H1 (cell line): ENCODE data around the gene ZSCAN21. TPM values are rescaled to one million over a fixed set of nuclear protein-coding genes. Genes with fewer than 3 reads are reported as not detected.

Source experiments
- CTCF ChIA-PET: fragments of 300-600 bp; sonication (Branson Sonifier 250); formaldehyde crosslinking; loops from one replicate; lab custom pipeline; 2021; ENCODE audit not compliant: partially characterized antibody; lab: Charles Lee
- POLR2A ChIA-PET: fragments of 300-600 bp; sonication (Branson Sonifier 250); formaldehyde crosslinking; loops from one replicate; lab custom pipeline; 2021; ENCODE audit warnings: inconsistent platforms; ENCODE audit not compliant: partially characterized antibody; lab: Charles Lee
- DNase-seq, 2 experiments: peaks; one replicate each; pipeline versions ENCODE4 v3.0.0 to v3.0.0-alpha.2; 2010 to 2022; ENCODE audit warnings: low spot score in 2 of 2, low read depth in 1 of 2, mixed read lengths in 1 of 2
- FAIRE-seq: peaks from 2 replicates; lab custom pipeline; 2011; peaks lifted over from hg19 to GRCh38; lab: Jason Lieb, UNC
- H2AFZ ChIP-seq: 2 replicates; pipeline ENCODE4 v1.8.1; 2012; ENCODE audit warnings: low read length, inconsistent platforms
- H2AK5ac ChIP-seq: 2 replicates; pipeline ENCODE4 v1.6.1; 2013; ENCODE audit warnings: low read depth, low read length
- H2BK120ac ChIP-seq: replicated peaks from 2 replicates; pipeline ENCODE3; 2013; ENCODE audit warnings: low read depth, low read length, inconsistent platforms
- H2BK12ac ChIP-seq: 2 replicates; pipeline ENCODE4 v1.6.1; 2013; ENCODE audit warnings: low read depth, low read length
- H2BK15ac ChIP-seq: 2 replicates; pipeline ENCODE4 v1.6.1; 2013; ENCODE audit warnings: low read length
- H2BK20ac ChIP-seq: 2 replicates; pipeline ENCODE4 v1.6.1; 2013; ENCODE audit warnings: low read length
- H2BK5ac ChIP-seq: 2 replicates; pipeline ENCODE4 v1.6.1; 2013; ENCODE audit warnings: low read depth, low read length
- H3K14ac ChIP-seq: 2 replicates; pipeline ENCODE4 v1.6.1; 2013; ENCODE audit warnings: inconsistent platforms; ENCODE audit not compliant: insufficient read length
- H3K18ac ChIP-seq: 2 replicates; pipeline ENCODE4 v1.6.1; 2013; ENCODE audit warnings: low read length; ENCODE audit errors: extremely low read depth
- H3K23ac ChIP-seq: 2 replicates; pipeline ENCODE4 v1.6.1; 2013; ENCODE audit warnings: inconsistent platforms; ENCODE audit not compliant: insufficient read length
- H3K23me2 ChIP-seq: 2 replicates; pipeline ENCODE4 v1.6.1; 2013; ENCODE audit warnings: low read depth, low read length
- H3K27ac ChIP-seq: 2 replicates; pipeline ENCODE4 v1.6.1; 2011; ENCODE audit warnings: low read depth, low read length, inconsistent platforms
- H3K27me3 ChIP-seq, 4 experiments: replicated peaks in 1 of 4; 1 replicate in 1 of 4; 2 replicates in 3 of 4; pipeline versions ENCODE4 v1.6.1 to v1.8.1; 2011 to 2013; ENCODE audit warnings: low read length in 3 of 4, mild to moderate bottlenecking in 3 of 4, inconsistent platforms in 2 of 4, mixed read lengths in 2 of 4, moderate library complexity in 1 of 4; ENCODE audit not compliant: control insufficient read depth in 3 of 4, insufficient read depth in 3 of 4; ENCODE audit errors: extremely low read depth in 1 of 4
- H3K36me3 ChIP-seq, 4 experiments: 2 replicates each; pipeline versions ENCODE4 v1.6.1 to v1.8.1; 2011 to 2013; ENCODE audit warnings: mild to moderate bottlenecking in 4 of 4, low read length in 3 of 4, moderate library complexity in 2 of 4, control low read depth in 1 of 4, inconsistent platforms in 1 of 4; ENCODE audit not compliant: insufficient read depth in 4 of 4, control insufficient read depth in 2 of 4
- H3K4ac ChIP-seq: replicated peaks from 2 replicates; pipeline ENCODE3; 2013; ENCODE audit warnings: low read length, low read depth, mixed read lengths, inconsistent platforms; ENCODE audit not compliant: insufficient read length
- H3K4me1 ChIP-seq, 4 experiments: replicated peaks in 1 of 4; 1 replicate in 1 of 4; 2 replicates in 3 of 4; pipeline versions ENCODE4 v1.6.1 to v1.8.1; 2011 to 2013; ENCODE audit warnings: low read length in 3 of 4, inconsistent platforms in 2 of 4, mixed read lengths in 1 of 4; ENCODE audit not compliant: insufficient read depth in 4 of 4, control insufficient read depth in 3 of 4
- H3K4me2 ChIP-seq, 2 experiments: 2 replicates each; pipeline versions ENCODE4 v1.6.1 to v1.8.1; 2011 to 2013; ENCODE audit warnings: low read depth in 2 of 2, low read length in 2 of 2, control low read depth in 1 of 2, inconsistent platforms in 1 of 2, mild to moderate bottlenecking in 1 of 2; ENCODE audit not compliant: insufficient read depth in 1 of 2
- H3K4me3 ChIP-seq, 4 experiments: fragments of 200-600, 300-600 bp in 1 of 4; sonication (generic), shearing (Covaris generic), sonication (Bioruptor Twin) in 1 of 4; 2 replicates each; pipeline versions ENCODE4 v1.5.1 to v1.8.1; 2011 to 2016; ENCODE audit warnings: low read length in 4 of 4, low read depth in 3 of 4, control low read depth in 2 of 4, inconsistent platforms in 2 of 4, mild to moderate bottlenecking in 2 of 4, mixed read lengths in 1 of 4, moderate library complexity in 1 of 4; ENCODE audit not compliant: insufficient read depth in 2 of 4; ENCODE audit errors: extremely low read depth in 1 of 4
- H3K56ac ChIP-seq: replicated peaks from 2 replicates; pipeline ENCODE3; 2013; ENCODE audit warnings: low read depth, mild to moderate bottlenecking, mixed read lengths, low read length, inconsistent platforms; ENCODE audit not compliant: insufficient read length
- H3K79me1 ChIP-seq: 2 replicates; pipeline ENCODE4 v1.6.1; 2013; ENCODE audit warnings: low read depth, low read length, control low read depth
- H3K79me2 ChIP-seq, 2 experiments: 2 replicates each; pipeline versions ENCODE4 v1.6.1 to v1.8.1; 2012 to 2013; ENCODE audit warnings: low read length in 2 of 2, mild to moderate bottlenecking in 2 of 2, inconsistent platforms in 1 of 2; ENCODE audit not compliant: insufficient read depth in 2 of 2, control insufficient read depth in 1 of 2
- H3K9ac ChIP-seq, 4 experiments: replicated peaks in 1 of 4; 1 replicate in 1 of 4; 2 replicates in 3 of 4; pipeline versions ENCODE4 v1.6.1 to v1.8.1; 2011 to 2013; ENCODE audit warnings: low read depth in 3 of 4, low read length in 3 of 4, control low read depth in 2 of 4, mild to moderate bottlenecking in 2 of 4, moderate library complexity in 2 of 4, inconsistent platforms in 1 of 4; ENCODE audit errors: extremely low read depth in 1 of 4
- H3K9me3 ChIP-seq, 2 experiments: 2 replicates each; pipeline versions ENCODE4 v1.6.1 to v1.8.1; 2012 to 2013; ENCODE audit warnings: mild to moderate bottlenecking in 2 of 2, moderate library complexity in 2 of 2, control low read depth in 1 of 2, inconsistent platforms in 1 of 2, low read depth in 1 of 2, low read length in 1 of 2, mixed read lengths in 1 of 2; ENCODE audit not compliant: insufficient read depth in 2 of 2
- H4K20me1 ChIP-seq, 2 experiments: replicated peaks in 1 of 2; 2 replicates each; pipeline versions ENCODE3 to v1.8.1; 2011 to 2013; ENCODE audit warnings: inconsistent platforms in 2 of 2, low read length in 2 of 2, mild to moderate bottlenecking in 1 of 2; ENCODE audit not compliant: insufficient read depth in 2 of 2, control insufficient read depth in 1 of 2
- H4K5ac ChIP-seq: 2 replicates; pipeline ENCODE4 v1.6.1; 2013; ENCODE audit warnings: low read length, low read depth, mixed read lengths, inconsistent platforms; ENCODE audit not compliant: insufficient read length
- H4K8ac ChIP-seq: 2 replicates; pipeline ENCODE4 v1.8.0; 2013; ENCODE audit warnings: mild to moderate bottlenecking, moderate library complexity, low read length, inconsistent platforms; ENCODE audit not compliant: insufficient read depth; ENCODE audit errors: extremely low read depth
- H4K91ac ChIP-seq: replicated peaks from 2 replicates; pipeline ENCODE3; 2013; ENCODE audit warnings: low read length, mixed read lengths, inconsistent platforms; ENCODE audit not compliant: insufficient read length
- CBX5 ChIP-seq: fragments of 300-800, 300-1000 bp; sonication (generic); IDR thresholded peaks from 2 replicates; pipeline ENCODE4 v1.7.1; 2016; ENCODE audit warnings: antibody characterized with exemption, low read length, low read depth
- CBX8 ChIP-seq: fragments of 300-800, 300-1000 bp; sonication (generic); IDR thresholded peaks from 2 replicates; pipeline ENCODE4 v1.7.1; 2016; ENCODE audit warnings: low read depth, low read length, borderline replicate concordance
- CHD1 ChIP-seq: IDR thresholded peaks from 2 replicates; pipeline ENCODE4 v1.6.1; 2012; ENCODE audit warnings: low read depth, low read length, improper control_type of control experiment
- CTBP2 ChIP-seq: IDR thresholded peaks from 2 replicates; pipeline ENCODE4 v1.7.0; 2011; ENCODE audit warnings: borderline replicate concordance, mild to moderate bottlenecking, moderate library complexity, mixed read lengths, low read length; ENCODE audit not compliant: insufficient read depth, insufficient read length
- JUN ChIP-seq: IDR thresholded peaks from 2 replicates; pipeline ENCODE4 v1.6.1; 2011; ENCODE audit warnings: low read depth, mild to moderate bottlenecking, improper control_type of control experiment, low read length
- NANOG ChIP-seq: IDR thresholded peaks from 2 replicates; pipeline ENCODE4 v1.6.1; 2011; ENCODE audit warnings: low read length, low read depth, mild to moderate bottlenecking, inconsistent platforms; ENCODE audit not compliant: insufficient read depth, poor library complexity, severe bottlenecking
- POLR2A ChIP-seq, 2 experiments: IDR thresholded peaks; 1 replicate in 1 of 2; 2 replicates in 1 of 2; pipeline ENCODE4 v1.6.1; 2011; ENCODE audit warnings: low read depth in 2 of 2, low read length in 2 of 2, mild to moderate bottlenecking in 2 of 2; ENCODE audit errors: control extremely low read depth in 1 of 2
- SP4 ChIP-seq: IDR thresholded peaks from 2 replicates; pipeline ENCODE4 v1.6.1; 2012; ENCODE audit warnings: low read length, inconsistent platforms
- YY1 ChIP-seq: IDR thresholded peaks from 2 replicates; pipeline ENCODE4 v1.6.1; 2011; ENCODE audit warnings: low read depth, mild to moderate bottlenecking, low read length
- ZNF274 ChIP-seq: IDR thresholded peaks from 2 replicates; pipeline ENCODE4 v1.7.0; 2012; ENCODE audit warnings: low read length, borderline replicate concordance; ENCODE audit errors: extremely low read depth
- WGBS, 2 experiments: shearing (Covaris generic) in 1 of 2; methylation state at CpG; one replicate each; pipeline versions ENCODE4 v1.1.6 to v1.1.7; 2013 to 2015; ENCODE audit warnings: low lambda C conversion rate in 2 of 2, mixed read lengths in 2 of 2, inconsistent platforms in 1 of 2, low coverage in 1 of 2, missing lambda C conversion rate in 1 of 2; ENCODE audit not compliant: insufficient replicate concordance in 2 of 2, insufficient coverage in 1 of 2, insufficient read length in 1 of 2; ENCODE audit errors: extremely low coverage in 1 of 2, missing lambda C conversion rate in 1 of 2; 5-methylcytosine and 5-hydroxymethylcytosine counted together
- polyA plus RNA-seq, 7 experiments: library from polyadenylated mRNA; depleted of rRNA in 3 of 7; stranded (reverse) in 5 of 7; unstranded in 2 of 7; fragments of >200 nt in 5 of 7; fragments of 200-250 nt in 2 of 7; gene quantifications; 1 replicate in 5 of 7; 2 replicates in 1 of 7; 4 replicates in 1 of 7; pipeline versions ENCODE4 v1.2.1 to v1.2.3, GENCODE V29; 2011 to 2013; ENCODE audit warnings: missing spikeins in 2 of 7, mixed read lengths in 2 of 7
- total RNA-seq: library from RNA; stranded (reverse); fragmentation: NEBNext Ultra II Directional; extraction: Animal tissue kit (Norgen Biotek cat#: 25700); gene quantifications from 2 replicates; pipeline ENCODE4 v1.2.1, GENCODE V29; 2021
- TF ChIP-seq, protein P1 (sequence below), 3 experiments: IDR thresholded peaks; 1 replicate in 2 of 3; 2 replicates in 1 of 3; pipeline versions ENCODE4 v1.5.1 to v1.6.1; 2011; ENCODE audit warnings: low read length in 3 of 3, mild to moderate bottlenecking in 3 of 3, inconsistent platforms in 2 of 3, low read depth in 1 of 3, moderate library complexity in 1 of 3; ENCODE audit not compliant: insufficient read depth in 1 of 3; ENCODE audit errors: control extremely low read depth in 1 of 3

Gene ZSCAN21
- total and polyA plus RNA-seq, 2 of the 8 experiments (the other 6 are each of a cell fraction or from before 2014, with no cell fraction given), result 15.4 to 26.1 TPM

DNA sequence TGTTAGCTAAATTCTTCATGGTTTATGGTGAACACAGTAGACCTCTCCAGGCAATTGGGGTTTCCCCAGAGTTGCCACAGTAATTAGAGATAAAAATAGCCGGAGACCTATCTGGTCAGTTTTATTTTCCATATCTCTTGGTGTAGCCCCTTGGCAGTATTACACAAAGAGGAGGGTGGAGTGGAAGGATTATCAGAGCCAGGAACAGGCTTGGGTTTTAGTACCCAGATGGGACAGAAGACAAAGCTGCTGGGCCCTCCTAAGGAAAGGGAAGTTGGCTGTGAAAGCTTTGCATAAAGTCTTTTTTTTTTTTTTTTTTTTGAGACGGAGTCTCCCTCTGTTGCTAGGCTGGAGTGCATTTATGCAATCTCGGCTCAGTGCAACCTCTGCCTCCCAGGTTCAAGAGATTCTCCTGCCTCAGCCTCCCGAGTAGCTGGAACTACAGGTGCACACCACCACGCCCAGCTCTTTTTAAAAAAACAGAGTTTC lies 9.7 kb downstream of the ZSCAN21 start:
- Histone ChIP-seq H3K18ac (no peak overlapping the region), H3K36me3 (peaks cover 18 to 51% (median 42%) of the 10 kb centered on the region in 4 experiments), H2AK5ac (no peak overlapping the region), H4K8ac (no peak overlapping the region), H3K27ac (no peak overlapping the region), H3K23ac (no peak overlapping the region), H3K4me2 (no peak overlapping the region), H2BK15ac (no peak overlapping the region), H3K56ac (no peak overlapping the region), H2BK12ac (no peak overlapping the region), H2BK5ac (no peak overlapping the region), H2AFZ (no peak overlapping the region), H3K79me1 (no peaks in the 10 kb centered on the region), H3K27me3 (no peaks in the 10 kb centered on the region), H4K20me1 (peaks cover 0 to 2% of the 10 kb centered on the region in 2 experiments), H3K79me2 (peaks cover 0 to 2% of the 10 kb centered on the region in 2 experiments; a peak in 1 of 4 replicates), H3K4ac (no peak overlapping the region), H4K91ac (no peak overlapping the region), H3K9ac (no peak overlapping the region), H2BK20ac (no peak overlapping the region), H3K9me3 (no peaks in the 10 kb centered on the region), H3K4me3 (no peak overlapping the region), H2BK120ac (no peak overlapping the region), H3K14ac (no peak overlapping the region), H3K23me2 (no peaks in the 10 kb centered on the region), H4K5ac (no peak overlapping the region), H3K4me1 (no peaks in the 10 kb centered on the region)
- DNase-seq, result no peak
- 92% methylated on average over 3 of the region's 5 CpGs; no CpG with 5 or more reads in 1 of the 2 experiments for WGBS, 2 experiments
- CTCF ChIA-PET, result interaction anchor here (0.6 to 1.8 kb wide), 3 partner anchors 13 to 146 kb away, joined by 3 to 5 read pairs (median 4); no protein-coding TSS in a partner anchor
- no peak for FAIRE-seq
- POLR2A ChIA-PET, result interaction anchor here (0.6 to 18.6 kb wide), 7 partner anchors 9 to 62 kb away, joined by 3 to 294 read pairs (median 4); partner anchors contain the start of genes ZKSCAN1, ZNF3 and ZSCAN21
- no peak for TF ChIP-seq YY1
- no peak for TF ChIP-seq JUN
- no peak for TF ChIP-seq CTBP2
- no peak for TF ChIP-seq NANOG
- TF ChIP-seq SP4, result no peak
- TF ChIP-seq, protein P1, sequence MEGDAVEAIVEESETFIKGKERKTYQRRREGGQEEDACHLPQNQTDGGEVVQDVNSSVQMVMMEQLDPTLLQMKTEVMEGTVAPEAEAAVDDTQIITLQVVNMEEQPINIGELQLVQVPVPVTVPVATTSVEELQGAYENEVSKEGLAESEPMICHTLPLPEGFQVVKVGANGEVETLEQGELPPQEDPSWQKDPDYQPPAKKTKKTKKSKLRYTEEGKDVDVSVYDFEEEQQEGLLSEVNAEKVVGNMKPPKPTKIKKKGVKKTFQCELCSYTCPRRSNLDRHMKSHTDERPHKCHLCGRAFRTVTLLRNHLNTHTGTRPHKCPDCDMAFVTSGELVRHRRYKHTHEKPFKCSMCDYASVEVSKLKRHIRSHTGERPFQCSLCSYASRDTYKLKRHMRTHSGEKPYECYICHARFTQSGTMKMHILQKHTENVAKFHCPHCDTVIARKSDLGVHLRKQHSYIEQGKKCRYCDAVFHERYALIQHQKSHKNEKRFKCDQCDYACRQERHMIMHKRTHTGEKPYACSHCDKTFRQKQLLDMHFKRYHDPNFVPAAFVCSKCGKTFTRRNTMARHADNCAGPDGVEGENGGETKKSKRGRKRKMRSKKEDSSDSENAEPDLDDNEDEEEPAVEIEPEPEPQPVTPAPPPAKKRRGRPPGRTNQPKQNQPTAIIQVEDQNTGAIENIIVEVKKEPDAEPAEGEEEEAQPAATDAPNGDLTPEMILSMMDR (IDR thresholded peaks at IDR 0.05; ENCODE audit: control extremely low read depth in 1 of 3, insufficient read depth in 1 of 3, low read depth in 1 of 3, low read length in 3 of 3), result no peak
- no peak for TF ChIP-seq ZNF274
- no peak for TF ChIP-seq CBX5
- no peak for TF ChIP-seq CBX8
- TF ChIP-seq POLR2A (IDR thresholded peaks at IDR 0.05; ENCODE audit: control extremely low read depth in 1 of 2, low read depth in 2 of 2, low read length in 2 of 2), result no peak
- no peak for TF ChIP-seq CHD1
